GM19035 (cell line): ENCODE measurements around the gene SLC52A3.
"Not testable (repeated sequence)": the region's sequence is repeated elsewhere in the genome, so short reads cannot be mapped to it uniquely, and the experiment has no call there.

ENCODE experiments used
- ATAC-seq: cut with Tn5 transposase; IDR thresholded peaks from one replicate; pipeline ENCODE4 v1.9.1; 2021; ENCODE audit not compliant: unreplicated experiment

The SLC52A3 gene

DNA sequence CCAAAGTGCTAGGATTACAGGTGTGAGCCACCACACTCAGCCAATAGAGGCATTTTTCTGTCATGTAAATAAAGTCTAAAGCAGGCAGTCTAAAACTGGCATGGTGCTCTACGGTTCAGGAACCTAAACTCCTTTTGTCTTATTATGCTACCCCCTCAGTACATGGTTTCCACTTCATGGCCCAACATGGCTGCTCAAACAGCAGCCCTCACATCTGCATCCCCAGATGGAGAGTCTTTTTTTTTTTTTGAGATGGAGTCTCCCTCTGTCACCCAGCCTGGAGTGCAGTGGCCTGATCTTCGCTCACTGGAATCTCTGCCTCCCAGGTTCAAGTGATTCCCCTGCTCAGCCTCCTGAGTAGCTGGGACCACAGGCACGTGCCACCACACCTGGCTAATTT is 38.3 kb downstream of the SLC52A3 start:
- ATAC-seq, result no peak

GRCh38 chr20:728256-728944 is 39.9 kb downstream of the SLC52A3 start:
- ATAC-seq, result no peak

DNA sequence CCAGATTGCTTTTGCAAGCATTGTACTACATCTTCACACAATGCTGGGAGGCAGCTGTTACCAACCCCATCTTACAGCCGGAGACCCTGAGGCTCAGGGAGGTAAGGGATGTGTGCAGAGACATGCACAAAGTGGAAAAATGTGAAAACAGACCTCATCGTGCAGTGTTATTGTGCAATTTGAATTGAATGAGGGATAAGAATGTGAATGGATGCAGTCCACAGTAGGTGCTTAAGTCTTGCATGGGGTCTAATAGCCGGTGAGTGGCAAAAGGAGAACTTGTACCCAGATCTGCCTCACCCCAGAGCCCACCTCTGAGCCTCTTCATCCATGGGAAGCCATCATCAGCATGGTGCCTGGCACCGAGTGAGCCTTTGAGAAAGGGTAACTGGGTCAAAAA is 42.1 kb downstream of the SLC52A3 start:
- no peak for ATAC-seq

DNA sequence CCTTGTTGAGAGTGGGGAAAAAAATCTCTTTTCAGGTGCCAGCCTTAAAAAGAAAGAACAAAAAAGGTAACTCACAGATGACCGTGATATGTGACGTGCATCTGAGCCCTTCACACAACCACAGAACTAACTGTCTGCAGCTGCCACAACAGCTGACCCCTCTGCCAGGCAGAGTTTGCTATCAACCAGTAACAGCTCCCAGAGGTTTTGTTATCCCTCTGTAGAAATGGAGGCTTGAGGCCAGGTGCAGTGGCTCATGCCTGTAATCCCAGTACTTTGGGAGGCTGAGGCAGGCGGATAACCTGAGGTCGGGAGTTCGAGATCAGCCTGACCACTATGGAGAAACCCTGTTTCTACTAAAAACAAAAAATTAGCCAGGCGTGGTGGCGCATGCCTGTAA is 42.8 kb downstream of the SLC52A3 start:
- ATAC-seq, result no peak

GRCh38 chr20:724797-725196 is 43.5 kb downstream of the SLC52A3 start:
- not testable (repeated sequence) for ATAC-seq

DNA sequence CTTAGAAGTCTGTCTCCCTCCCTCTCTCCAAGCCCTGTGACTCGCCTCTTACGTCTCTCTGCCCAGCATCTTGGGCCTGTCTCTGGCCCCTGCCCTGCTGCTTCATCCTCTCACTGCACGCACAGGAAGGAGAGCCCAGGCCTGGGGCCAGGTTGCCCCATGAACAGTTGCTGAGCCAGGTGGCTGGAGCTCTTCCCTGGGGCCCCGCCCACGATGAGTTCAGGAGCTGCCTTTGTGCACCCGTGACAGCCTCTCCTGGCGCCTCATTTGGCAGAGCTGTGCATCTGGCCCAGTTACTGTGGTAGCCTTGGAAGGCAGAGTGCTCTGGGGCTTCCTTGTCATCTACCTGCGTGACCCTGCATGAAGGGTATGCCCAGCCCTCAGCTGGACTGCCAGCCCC is 44.5 kb downstream of the SLC52A3 start:
- no peak for ATAC-seq

DNA sequence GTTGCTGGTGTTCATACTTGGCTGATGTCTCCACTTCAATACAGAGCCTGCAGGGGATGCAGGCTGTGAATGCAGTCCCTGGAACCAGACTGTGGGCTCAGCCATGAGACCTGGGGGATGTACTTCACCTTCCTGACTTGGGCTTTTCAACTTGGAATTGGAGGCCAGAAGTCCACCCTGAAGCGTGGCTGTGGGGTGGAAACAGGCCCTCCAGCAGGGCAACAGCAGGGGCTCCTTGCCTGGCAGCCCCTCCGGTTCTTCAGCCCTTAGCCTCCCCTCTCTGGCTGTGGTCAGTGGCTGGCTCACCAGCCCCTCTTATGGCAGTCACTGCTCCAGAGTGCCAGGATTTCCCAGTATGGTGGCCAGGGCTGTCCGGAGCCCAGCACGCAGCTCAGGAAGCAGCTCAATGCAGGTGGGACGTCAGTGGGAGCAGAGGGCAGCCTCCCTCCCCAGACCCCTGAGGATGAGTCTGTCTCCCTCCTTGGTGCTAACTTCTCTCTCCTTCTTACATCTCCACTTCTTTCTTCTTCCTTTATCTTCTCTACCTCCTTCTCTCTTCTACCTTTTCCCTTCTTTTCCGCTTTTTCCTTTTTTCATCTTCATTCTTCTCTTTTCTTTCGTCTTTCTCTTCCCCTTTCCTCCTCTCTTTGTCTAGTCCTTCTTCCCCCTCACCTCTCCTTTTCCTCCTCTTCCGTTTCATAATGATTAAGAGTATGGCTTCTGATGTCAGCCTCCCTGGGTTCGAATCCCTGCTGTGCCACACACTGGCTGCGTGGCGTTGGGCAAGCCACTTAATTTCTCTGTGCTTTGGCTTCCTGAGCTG is 45.3 kb downstream of the SLC52A3 start:
- no peak for ATAC-seq

DNA sequence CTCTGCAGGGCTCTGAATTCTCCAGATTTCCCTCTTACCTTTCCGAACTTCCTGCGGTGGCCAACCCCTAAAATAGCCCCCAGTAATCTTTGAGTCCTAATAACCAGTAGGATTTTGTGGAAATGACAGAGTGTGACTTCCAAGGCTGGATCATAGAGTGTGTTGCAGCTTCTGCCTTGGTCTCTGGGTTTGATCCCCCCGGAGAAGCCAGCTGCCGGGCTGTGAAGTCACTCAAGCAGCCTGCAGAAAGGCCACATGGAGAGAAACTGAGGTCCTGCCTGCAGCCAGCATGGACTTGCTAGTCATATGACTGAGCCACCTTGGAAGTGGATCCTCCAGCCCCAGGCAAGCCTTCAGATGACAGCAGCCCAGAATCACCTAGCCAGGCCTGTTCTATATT is 46.4 kb downstream of the SLC52A3 start:
- no peak for ATAC-seq

- ATAC-seq, result no peak
Observed at GRCh38 chr20:719816-720215, 48.5 kb downstream of the SLC52A3 start.

- ATAC-seq, result no peak
Observed at GRCh38 chr20:719068-719467, 49.2 kb downstream of the SLC52A3 start.

DNA sequence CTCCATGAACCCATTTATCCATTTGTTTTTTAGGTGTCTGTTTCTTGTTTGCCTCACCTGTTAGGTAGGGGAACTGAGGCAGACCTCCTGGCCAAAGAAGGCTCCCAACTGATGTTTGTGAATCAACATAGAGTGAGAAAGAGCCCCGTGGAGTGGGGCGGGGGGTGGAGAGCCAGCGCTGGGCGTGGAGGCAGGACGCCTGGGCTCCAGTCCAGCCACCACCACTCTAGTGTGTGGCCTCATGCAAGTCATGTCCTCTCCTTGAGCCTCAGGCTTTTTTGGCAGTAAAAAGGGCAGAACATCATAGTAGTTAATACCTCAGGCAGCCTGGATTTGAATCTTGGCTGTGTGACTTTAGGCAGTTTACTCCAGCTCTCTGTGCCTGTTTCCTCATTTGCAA is 50.5 kb downstream of the SLC52A3 start:
- no peak for ATAC-seq

DNA sequence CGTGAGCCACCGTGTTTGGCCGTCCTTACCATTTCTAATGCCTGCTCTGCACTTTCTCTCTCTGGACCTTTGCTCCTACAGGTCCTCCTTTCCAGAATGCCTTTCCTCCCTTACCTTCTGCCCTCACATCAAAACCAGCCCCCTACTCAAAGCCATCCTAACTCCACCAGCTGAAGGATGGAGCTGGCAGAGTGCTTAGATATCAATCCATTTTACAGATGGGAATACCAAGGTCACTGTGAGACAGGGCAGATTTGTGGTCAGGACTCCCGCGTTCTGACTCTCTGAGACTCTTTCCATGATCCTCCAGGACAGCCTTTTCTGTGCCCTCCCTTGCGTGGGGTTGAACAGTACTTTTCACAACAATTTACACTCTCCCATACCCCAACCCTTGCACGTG is 51.0 kb downstream of the SLC52A3 start:
- ATAC-seq, result no peak

GRCh38 chr20:714453-714852 is 53.8 kb downstream of the SLC52A3 start:
- no peak for ATAC-seq

DNA sequence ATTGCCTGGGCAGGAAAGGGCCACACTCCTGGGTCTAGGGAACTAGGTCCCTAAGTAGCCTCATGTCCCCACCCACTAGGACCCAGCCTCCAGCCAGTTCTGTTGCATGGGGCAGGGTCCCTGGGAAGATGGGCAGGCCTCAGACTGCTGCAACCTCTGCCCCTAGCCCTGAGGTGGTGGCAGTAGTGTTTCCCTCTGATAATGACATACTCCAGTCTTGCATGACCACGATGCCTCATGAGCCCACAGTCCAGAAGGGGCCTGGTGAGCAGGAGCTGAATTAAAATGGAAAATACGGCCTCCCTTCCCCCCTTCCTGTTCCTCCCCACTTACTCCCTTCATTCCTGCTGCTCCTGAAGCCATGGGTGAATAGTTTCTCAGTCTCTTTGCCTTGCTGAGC is 56.7 kb downstream of the SLC52A3 start:
- ATAC-seq, result no peak

- ATAC-seq, result no peak
Observed at GRCh38 chr20:710780-711450, 57.4 kb downstream of the SLC52A3 start.
